B cell (primary cell): ENCODE data around the gene S100PBP.

Experiments used
- EZH2 ChIP-seq: IDR thresholded peaks from 2 replicates; pipeline ENCODE4 v1.6.1; 2012; ENCODE audit warnings: borderline replicate concordance, low read depth, mild to moderate bottlenecking, moderate library complexity, low read length; ENCODE audit not compliant: insufficient read depth, poor library complexity, severe bottlenecking
- TF ChIP-seq, protein P1 (sequence below): fragments of 200-600 bp; IDR thresholded peaks from one replicate; pipeline ENCODE4 v1.8.0; 2022; ENCODE audit warnings: antibody characterized with exemption, mild to moderate bottlenecking

DNA sequence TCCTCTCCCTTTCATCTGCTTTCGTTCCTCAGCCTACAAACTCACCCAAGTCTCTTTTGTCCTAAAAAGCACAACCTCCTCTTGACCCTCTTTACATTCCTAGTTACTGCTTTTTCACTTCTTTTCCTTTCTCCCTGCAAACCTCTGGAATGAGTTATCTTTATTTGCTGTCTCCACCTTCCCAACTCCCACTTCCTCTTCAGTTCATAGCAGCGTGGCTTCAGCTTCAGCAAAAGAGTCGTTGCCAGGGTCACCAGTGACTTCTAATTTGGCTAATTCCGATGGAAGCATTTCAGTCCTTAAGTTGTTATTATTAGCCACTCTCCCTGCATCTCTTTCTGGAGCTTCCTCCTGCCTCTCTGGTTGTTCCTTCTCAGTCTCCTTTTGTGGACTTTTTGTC lies 90.0 kb downstream of the S100PBP start:
- TF ChIP-seq, protein P1, sequence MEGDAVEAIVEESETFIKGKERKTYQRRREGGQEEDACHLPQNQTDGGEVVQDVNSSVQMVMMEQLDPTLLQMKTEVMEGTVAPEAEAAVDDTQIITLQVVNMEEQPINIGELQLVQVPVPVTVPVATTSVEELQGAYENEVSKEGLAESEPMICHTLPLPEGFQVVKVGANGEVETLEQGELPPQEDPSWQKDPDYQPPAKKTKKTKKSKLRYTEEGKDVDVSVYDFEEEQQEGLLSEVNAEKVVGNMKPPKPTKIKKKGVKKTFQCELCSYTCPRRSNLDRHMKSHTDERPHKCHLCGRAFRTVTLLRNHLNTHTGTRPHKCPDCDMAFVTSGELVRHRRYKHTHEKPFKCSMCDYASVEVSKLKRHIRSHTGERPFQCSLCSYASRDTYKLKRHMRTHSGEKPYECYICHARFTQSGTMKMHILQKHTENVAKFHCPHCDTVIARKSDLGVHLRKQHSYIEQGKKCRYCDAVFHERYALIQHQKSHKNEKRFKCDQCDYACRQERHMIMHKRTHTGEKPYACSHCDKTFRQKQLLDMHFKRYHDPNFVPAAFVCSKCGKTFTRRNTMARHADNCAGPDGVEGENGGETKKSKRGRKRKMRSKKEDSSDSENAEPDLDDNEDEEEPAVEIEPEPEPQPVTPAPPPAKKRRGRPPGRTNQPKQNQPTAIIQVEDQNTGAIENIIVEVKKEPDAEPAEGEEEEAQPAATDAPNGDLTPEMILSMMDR = no peak
- no peak for TF ChIP-seq EZH2
